H1 (cell line): ENCODE results near the gene APH1A. TPM values are rescaled to one million over a fixed set of nuclear protein-coding genes. Genes with fewer than 3 reads are reported as not detected.

ENCODE experiments used
- CTCF ChIA-PET: fragments of 300-600 bp; sonication (Branson Sonifier 250); formaldehyde crosslinking; loops from one replicate; lab custom pipeline; 2021; ENCODE audit not compliant: partially characterized antibody; lab: Charles Lee
- POLR2A ChIA-PET: fragments of 300-600 bp; sonication (Branson Sonifier 250); formaldehyde crosslinking; loops from one replicate; lab custom pipeline; 2021; ENCODE audit warnings: inconsistent platforms; ENCODE audit not compliant: partially characterized antibody; lab: Charles Lee
- DNase-seq, 2 experiments: peaks; one replicate each; pipeline versions ENCODE4 v3.0.0 to v3.0.0-alpha.2; 2010 to 2022; ENCODE audit warnings: low spot score in 2 of 2, low read depth in 1 of 2, mixed read lengths in 1 of 2
- FAIRE-seq: peaks from 2 replicates; lab custom pipeline; 2011; peaks lifted over from hg19 to GRCh38; lab: Jason Lieb, UNC
- H2AFZ ChIP-seq: 2 replicates; pipeline ENCODE4 v1.8.1; 2012; ENCODE audit warnings: low read length, inconsistent platforms
- H2AK5ac ChIP-seq: 2 replicates; pipeline ENCODE4 v1.6.1; 2013; ENCODE audit warnings: low read depth, low read length
- H2BK120ac ChIP-seq: replicated peaks from 2 replicates; pipeline ENCODE3; 2013; ENCODE audit warnings: low read depth, low read length, inconsistent platforms
- H2BK12ac ChIP-seq: 2 replicates; pipeline ENCODE4 v1.6.1; 2013; ENCODE audit warnings: low read depth, low read length
- H2BK15ac ChIP-seq: 2 replicates; pipeline ENCODE4 v1.6.1; 2013; ENCODE audit warnings: low read length
- H2BK20ac ChIP-seq: 2 replicates; pipeline ENCODE4 v1.6.1; 2013; ENCODE audit warnings: low read length
- H2BK5ac ChIP-seq: 2 replicates; pipeline ENCODE4 v1.6.1; 2013; ENCODE audit warnings: low read depth, low read length
- H3K14ac ChIP-seq: 2 replicates; pipeline ENCODE4 v1.6.1; 2013; ENCODE audit warnings: inconsistent platforms; ENCODE audit not compliant: insufficient read length
- H3K18ac ChIP-seq: 2 replicates; pipeline ENCODE4 v1.6.1; 2013; ENCODE audit warnings: low read length; ENCODE audit errors: extremely low read depth
- H3K23ac ChIP-seq: 2 replicates; pipeline ENCODE4 v1.6.1; 2013; ENCODE audit warnings: inconsistent platforms; ENCODE audit not compliant: insufficient read length
- H3K23me2 ChIP-seq: 2 replicates; pipeline ENCODE4 v1.6.1; 2013; ENCODE audit warnings: low read depth, low read length
- H3K27ac ChIP-seq: 2 replicates; pipeline ENCODE4 v1.6.1; 2011; ENCODE audit warnings: low read depth, low read length, inconsistent platforms
- H3K27me3 ChIP-seq, 4 experiments: replicated peaks in 1 of 4; 1 replicate in 1 of 4; 2 replicates in 3 of 4; pipeline versions ENCODE4 v1.6.1 to v1.8.1; 2011 to 2013; ENCODE audit warnings: low read length in 3 of 4, mild to moderate bottlenecking in 3 of 4, inconsistent platforms in 2 of 4, mixed read lengths in 2 of 4, moderate library complexity in 1 of 4; ENCODE audit not compliant: control insufficient read depth in 3 of 4, insufficient read depth in 3 of 4; ENCODE audit errors: extremely low read depth in 1 of 4
- H3K36me3 ChIP-seq, 4 experiments: 2 replicates each; pipeline versions ENCODE4 v1.6.1 to v1.8.1; 2011 to 2013; ENCODE audit warnings: mild to moderate bottlenecking in 4 of 4, low read length in 3 of 4, moderate library complexity in 2 of 4, control low read depth in 1 of 4, inconsistent platforms in 1 of 4; ENCODE audit not compliant: insufficient read depth in 4 of 4, control insufficient read depth in 2 of 4
- H3K4ac ChIP-seq: replicated peaks from 2 replicates; pipeline ENCODE3; 2013; ENCODE audit warnings: low read length, low read depth, mixed read lengths, inconsistent platforms; ENCODE audit not compliant: insufficient read length
- H3K4me1 ChIP-seq, 4 experiments: replicated peaks in 1 of 4; 1 replicate in 1 of 4; 2 replicates in 3 of 4; pipeline versions ENCODE4 v1.6.1 to v1.8.1; 2011 to 2013; ENCODE audit warnings: low read length in 3 of 4, inconsistent platforms in 2 of 4, mixed read lengths in 1 of 4; ENCODE audit not compliant: insufficient read depth in 4 of 4, control insufficient read depth in 3 of 4
- H3K4me2 ChIP-seq, 2 experiments: 2 replicates each; pipeline versions ENCODE4 v1.6.1 to v1.8.1; 2011 to 2013; ENCODE audit warnings: low read depth in 2 of 2, low read length in 2 of 2, control low read depth in 1 of 2, inconsistent platforms in 1 of 2, mild to moderate bottlenecking in 1 of 2; ENCODE audit not compliant: insufficient read depth in 1 of 2
- H3K4me3 ChIP-seq, 4 experiments: fragments of 200-600, 300-600 bp in 1 of 4; sonication (generic), shearing (Covaris generic), sonication (Bioruptor Twin) in 1 of 4; 2 replicates each; pipeline versions ENCODE4 v1.5.1 to v1.8.1; 2011 to 2016; ENCODE audit warnings: low read length in 4 of 4, low read depth in 3 of 4, control low read depth in 2 of 4, inconsistent platforms in 2 of 4, mild to moderate bottlenecking in 2 of 4, mixed read lengths in 1 of 4, moderate library complexity in 1 of 4; ENCODE audit not compliant: insufficient read depth in 2 of 4; ENCODE audit errors: extremely low read depth in 1 of 4
- H3K56ac ChIP-seq: replicated peaks from 2 replicates; pipeline ENCODE3; 2013; ENCODE audit warnings: low read depth, mild to moderate bottlenecking, mixed read lengths, low read length, inconsistent platforms; ENCODE audit not compliant: insufficient read length
- H3K79me1 ChIP-seq: 2 replicates; pipeline ENCODE4 v1.6.1; 2013; ENCODE audit warnings: low read depth, low read length, control low read depth
- H3K79me2 ChIP-seq, 2 experiments: 2 replicates each; pipeline versions ENCODE4 v1.6.1 to v1.8.1; 2012 to 2013; ENCODE audit warnings: low read length in 2 of 2, mild to moderate bottlenecking in 2 of 2, inconsistent platforms in 1 of 2; ENCODE audit not compliant: insufficient read depth in 2 of 2, control insufficient read depth in 1 of 2
- H3K9ac ChIP-seq, 4 experiments: replicated peaks in 1 of 4; 1 replicate in 1 of 4; 2 replicates in 3 of 4; pipeline versions ENCODE4 v1.6.1 to v1.8.1; 2011 to 2013; ENCODE audit warnings: low read depth in 3 of 4, low read length in 3 of 4, control low read depth in 2 of 4, mild to moderate bottlenecking in 2 of 4, moderate library complexity in 2 of 4, inconsistent platforms in 1 of 4; ENCODE audit errors: extremely low read depth in 1 of 4
- H3K9me3 ChIP-seq, 2 experiments: 2 replicates each; pipeline versions ENCODE4 v1.6.1 to v1.8.1; 2012 to 2013; ENCODE audit warnings: mild to moderate bottlenecking in 2 of 2, moderate library complexity in 2 of 2, control low read depth in 1 of 2, inconsistent platforms in 1 of 2, low read depth in 1 of 2, low read length in 1 of 2, mixed read lengths in 1 of 2; ENCODE audit not compliant: insufficient read depth in 2 of 2
- H4K20me1 ChIP-seq, 2 experiments: replicated peaks in 1 of 2; 2 replicates each; pipeline versions ENCODE3 to v1.8.1; 2011 to 2013; ENCODE audit warnings: inconsistent platforms in 2 of 2, low read length in 2 of 2, mild to moderate bottlenecking in 1 of 2; ENCODE audit not compliant: insufficient read depth in 2 of 2, control insufficient read depth in 1 of 2
- H4K5ac ChIP-seq: 2 replicates; pipeline ENCODE4 v1.6.1; 2013; ENCODE audit warnings: low read length, low read depth, mixed read lengths, inconsistent platforms; ENCODE audit not compliant: insufficient read length
- H4K8ac ChIP-seq: 2 replicates; pipeline ENCODE4 v1.8.0; 2013; ENCODE audit warnings: mild to moderate bottlenecking, moderate library complexity, low read length, inconsistent platforms; ENCODE audit not compliant: insufficient read depth; ENCODE audit errors: extremely low read depth
- H4K91ac ChIP-seq: replicated peaks from 2 replicates; pipeline ENCODE3; 2013; ENCODE audit warnings: low read length, mixed read lengths, inconsistent platforms; ENCODE audit not compliant: insufficient read length
- ATF2 ChIP-seq: IDR thresholded peaks from 2 replicates; pipeline ENCODE4 v1.6.1; 2012; ENCODE audit warnings: low read length, inconsistent platforms
- ATF3 ChIP-seq: IDR thresholded peaks from 2 replicates; pipeline ENCODE4 v1.6.1; 2011; ENCODE audit warnings: low read depth, mild to moderate bottlenecking, low read length; ENCODE audit not compliant: insufficient read depth
- CTCF ChIP-seq, 3 experiments: IDR thresholded peaks; 1 replicate in 2 of 3; 2 replicates in 1 of 3; pipeline versions ENCODE4 v1.5.1 to v1.6.1; 2011; ENCODE audit warnings: low read length in 3 of 3, mild to moderate bottlenecking in 3 of 3, inconsistent platforms in 2 of 3, low read depth in 1 of 3, moderate library complexity in 1 of 3; ENCODE audit not compliant: insufficient read depth in 1 of 3; ENCODE audit errors: control extremely low read depth in 1 of 3
- E2F6 ChIP-seq: IDR thresholded peaks from 2 replicates; pipeline ENCODE4 v1.6.1; 2012; ENCODE audit warnings: inconsistent platforms
- HDAC2 ChIP-seq, 2 experiments: fragments of 300-600 bp in 1 of 2; sonication (generic) in 1 of 2; IDR thresholded peaks; 2 replicates each; pipeline ENCODE4 v1.6.1; 2011 to 2012; ENCODE audit warnings: low read depth in 2 of 2, low read length in 2 of 2, mild to moderate bottlenecking in 2 of 2, moderate library complexity in 2 of 2, borderline replicate concordance in 1 of 2, inconsistent platforms in 1 of 2
- JUND ChIP-seq: IDR thresholded peaks from 2 replicates; pipeline ENCODE4 v1.6.1; 2011; ENCODE audit warnings: mild to moderate bottlenecking, improper control_type of control experiment, low read length
- POU5F1 ChIP-seq: IDR thresholded peaks from 2 replicates; pipeline ENCODE4 v1.6.1; 2011; ENCODE audit warnings: low read depth, mild to moderate bottlenecking, low read length, moderate library complexity
- SIRT6 ChIP-seq: IDR thresholded peaks from one replicate; pipeline ENCODE4 v1.7.1; 2012; ENCODE audit warnings: low read length, inconsistent platforms
- WGBS, 2 experiments: shearing (Covaris generic) in 1 of 2; methylation state at CpG; one replicate each; pipeline versions ENCODE4 v1.1.6 to v1.1.7; 2013 to 2015; ENCODE audit warnings: low lambda C conversion rate in 2 of 2, mixed read lengths in 2 of 2, inconsistent platforms in 1 of 2, low coverage in 1 of 2, missing lambda C conversion rate in 1 of 2; ENCODE audit not compliant: insufficient replicate concordance in 2 of 2, insufficient coverage in 1 of 2, insufficient read length in 1 of 2; ENCODE audit errors: extremely low coverage in 1 of 2, missing lambda C conversion rate in 1 of 2; 5-methylcytosine and 5-hydroxymethylcytosine counted together
- polyA plus RNA-seq, 7 experiments: library from polyadenylated mRNA; depleted of rRNA in 3 of 7; stranded (reverse) in 5 of 7; unstranded in 2 of 7; fragments of >200 nt in 5 of 7; fragments of 200-250 nt in 2 of 7; gene quantifications; 1 replicate in 5 of 7; 2 replicates in 1 of 7; 4 replicates in 1 of 7; pipeline versions ENCODE4 v1.2.1 to v1.2.3, GENCODE V29; 2011 to 2013; ENCODE audit warnings: missing spikeins in 2 of 7, mixed read lengths in 2 of 7
- total RNA-seq: library from RNA; stranded (reverse); fragmentation: NEBNext Ultra II Directional; extraction: Animal tissue kit (Norgen Biotek cat#: 25700); gene quantifications from 2 replicates; pipeline ENCODE4 v1.2.1, GENCODE V29; 2021

The APH1A gene
- total and polyA plus RNA-seq, 2 of the 8 experiments (the other 6 are each of a cell fraction or from before 2014, with no cell fraction given): 111 to 183 TPM

- ChIA-PET POLR2A (interaction anchor here (0.8 to 19.4 kb wide), 6 partner anchors 13 to 330 kb away, joined by 3 to 535 read pairs (median 6); partner anchors contain the start of genes ANP32E, APH1A, C1orf54 and CIART), CTCF (interaction anchor here (1.5 to 17.5 kb wide), 2 partner anchors 12 to 26 kb away, joined by 3 to 326 read pairs; partner anchors contain the start of genes APH1A, C1orf54 and CIART)
- Histone ChIP-seq H4K20me1 (no peaks in the 10 kb centered on the region), H3K18ac (no peak overlapping the region), H3K9ac (no peak overlapping the region), H3K27me3 (no peaks in the 10 kb centered on the region), H2BK20ac (no peak overlapping the region), H2AFZ (no peak overlapping the region), H4K5ac (no peak overlapping the region), H3K4ac (no peak overlapping the region), H3K79me1 (no peaks in the 10 kb centered on the region), H3K14ac (no peak overlapping the region), H3K36me3 (no peaks in the 10 kb centered on the region), H2BK15ac (no peak overlapping the region), H3K4me3 (no peak overlapping the region), H2BK120ac (no peak overlapping the region), H3K23ac (no peak overlapping the region), H4K91ac (no peak overlapping the region), H3K56ac (no peak overlapping the region), H3K27ac (no peak overlapping the region), H3K79me2 (no peaks in the 10 kb centered on the region), H2BK5ac (no peak overlapping the region), H3K4me1 (no peaks in the 10 kb centered on the region), H4K8ac (no peak overlapping the region), H2AK5ac (no peak overlapping the region), H3K9me3 (no peaks in the 10 kb centered on the region), H2BK12ac (no peak overlapping the region), H3K23me2 (no peaks in the 10 kb centered on the region), H3K4me2 (no peak overlapping the region)
- WGBS, 2 experiments: 95% methylated on average over 2 of the region's 2 CpGs; no CpG with 5 or more reads in 1 of the 2 experiments
- FAIRE-seq: no peak
- DNase-seq: no peak
- TF ChIP-seq CTCF (IDR thresholded peaks at IDR 0.05; ENCODE audit: control extremely low read depth in 1 of 3, insufficient read depth in 1 of 3, low read depth in 1 of 3, low read length in 3 of 3) (no peak), POU5F1 (no peak), ATF3 (no peak), ATF2 (no peak), SIRT6 (no peak), JUND (no peak), HDAC2 (IDR thresholded peaks at IDR 0.05; ENCODE audit: borderline replicate concordance in 1 of 2, low read depth in 2 of 2, low read length in 2 of 2) (no peak), E2F6 (no peak)
Measured at GRCh38 chr1:150249936-150250335, 18.9 kb downstream of the APH1A start.
